ENCODE data around the gene MUC5AC.

GRCh38 chr11:1234771-1235305 lies 77.1 kb downstream of the MUC5AC start:
- TF ChIP-seq, protein P1, sequence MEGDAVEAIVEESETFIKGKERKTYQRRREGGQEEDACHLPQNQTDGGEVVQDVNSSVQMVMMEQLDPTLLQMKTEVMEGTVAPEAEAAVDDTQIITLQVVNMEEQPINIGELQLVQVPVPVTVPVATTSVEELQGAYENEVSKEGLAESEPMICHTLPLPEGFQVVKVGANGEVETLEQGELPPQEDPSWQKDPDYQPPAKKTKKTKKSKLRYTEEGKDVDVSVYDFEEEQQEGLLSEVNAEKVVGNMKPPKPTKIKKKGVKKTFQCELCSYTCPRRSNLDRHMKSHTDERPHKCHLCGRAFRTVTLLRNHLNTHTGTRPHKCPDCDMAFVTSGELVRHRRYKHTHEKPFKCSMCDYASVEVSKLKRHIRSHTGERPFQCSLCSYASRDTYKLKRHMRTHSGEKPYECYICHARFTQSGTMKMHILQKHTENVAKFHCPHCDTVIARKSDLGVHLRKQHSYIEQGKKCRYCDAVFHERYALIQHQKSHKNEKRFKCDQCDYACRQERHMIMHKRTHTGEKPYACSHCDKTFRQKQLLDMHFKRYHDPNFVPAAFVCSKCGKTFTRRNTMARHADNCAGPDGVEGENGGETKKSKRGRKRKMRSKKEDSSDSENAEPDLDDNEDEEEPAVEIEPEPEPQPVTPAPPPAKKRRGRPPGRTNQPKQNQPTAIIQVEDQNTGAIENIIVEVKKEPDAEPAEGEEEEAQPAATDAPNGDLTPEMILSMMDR (IDR thresholded peaks at IDR 0.05), result no peak
- no peak for TF ChIP-seq EP300 (IDR thresholded peaks at IDR 0.05; ENCODE audit: low read depth)
- TF ChIP-seq POLR2A (IDR thresholded peaks at IDR 0.05), result no peak

Data from transverse colon (tissue), 3 donors.